Osteoblast (primary cell): Measurements from ENCODE around the gene GH2. TPM values are rescaled to one million over a fixed set of nuclear protein-coding genes. Genes with fewer than 3 reads are reported as not detected.

Source experiments
- DNase-seq: peaks from one replicate; pipeline ENCODE4 v3.0.0; 2011; ENCODE audit warnings: low spot score, mixed read lengths; ENCODE audit not compliant: insufficient read length; ENCODE audit errors: missing footprints
- H2AFZ ChIP-seq: 2 replicates; pipeline ENCODE4 v1.6.0; 2011; ENCODE audit warnings: mild to moderate bottlenecking, low read length
- H3K27ac ChIP-seq: 2 replicates; pipeline ENCODE4 v1.5.1; 2011; ENCODE audit warnings: mild to moderate bottlenecking, low read depth, low read length, moderate library complexity
- H3K27me3 ChIP-seq: 2 replicates; pipeline ENCODE4 v1.6.0; 2012; ENCODE audit warnings: mild to moderate bottlenecking, control low read depth, inconsistent platforms, low read length, moderate library complexity; ENCODE audit not compliant: insufficient read depth
- H3K36me3 ChIP-seq: 2 replicates; pipeline ENCODE4 v1.5.1; 2011; ENCODE audit warnings: mild to moderate bottlenecking, low read length, control low read depth, moderate library complexity; ENCODE audit not compliant: insufficient read depth
- H3K4me1 ChIP-seq: 2 replicates; pipeline ENCODE4 v1.5.1; 2011; ENCODE audit warnings: mild to moderate bottlenecking, low read length, control low read depth, moderate library complexity; ENCODE audit not compliant: insufficient read depth
- H3K4me2 ChIP-seq: 2 replicates; pipeline ENCODE4 v1.6.0; 2011; ENCODE audit warnings: mild to moderate bottlenecking, low read length; ENCODE audit not compliant: insufficient read depth
- H3K4me3 ChIP-seq: fragments of 200-600 bp; sonication (generic); 3 replicates; pipeline ENCODE4 v1.5.1; 2012; ENCODE audit warnings: mild to moderate bottlenecking, low read length, inconsistent platforms; ENCODE audit not compliant: insufficient read depth
- H3K79me2 ChIP-seq: 2 replicates; pipeline ENCODE4 v1.6.0; 2012; ENCODE audit warnings: mild to moderate bottlenecking, low read length, control low read depth, inconsistent platforms; ENCODE audit not compliant: insufficient read depth
- H3K9me3 ChIP-seq: 2 replicates; pipeline ENCODE4 v1.5.1; 2011; ENCODE audit warnings: low read depth, low read length, control low read depth
- H4K20me1 ChIP-seq: 2 replicates; pipeline ENCODE4 v1.6.0; 2012; ENCODE audit warnings: mild to moderate bottlenecking, low read length, control low read depth; ENCODE audit not compliant: insufficient read depth
- small RNA-seq: library from RNA; depleted of rRNA; stranded (forward); fragments of <200 nt; gene quantifications from one replicate; pipeline ENCODE3, GENCODE V24; 2012
- total RNA-seq: library from RNA; depleted of rRNA; stranded (reverse); fragments of >200 nt; gene quantifications from 2 replicates; pipeline ENCODE4 v1.2.3, GENCODE V29; 2012
- TF ChIP-seq, protein P1 (sequence below): IDR thresholded peaks from 2 replicates; pipeline ENCODE4 v1.5.1; 2011; ENCODE audit warnings: mild to moderate bottlenecking, low read depth, low read length, moderate library complexity; ENCODE audit errors: extremely low read depth

Gene GH2
- total RNA-seq, 1 donor, result not detected

DNA sequence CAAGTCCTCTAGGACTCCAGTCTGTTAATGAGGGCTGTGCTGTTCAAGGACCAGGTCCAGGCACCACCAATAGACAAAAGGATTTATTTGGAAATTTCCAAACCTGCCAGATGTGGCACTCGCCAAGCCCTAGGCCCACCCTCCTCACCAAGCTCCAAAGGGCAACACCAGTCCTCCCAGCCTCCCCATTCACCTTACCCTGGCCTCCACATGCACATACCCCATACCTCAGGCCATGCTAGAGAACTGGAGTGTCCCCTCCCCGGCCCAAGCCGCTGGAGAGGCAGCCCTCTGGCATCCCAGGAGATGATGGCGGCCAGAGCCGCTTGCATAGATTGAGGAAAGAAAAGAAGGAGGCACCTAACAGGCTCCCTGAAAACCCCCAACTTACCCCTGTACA is 49.7 kb downstream of the GH2 start:
- Histone ChIP-seq H3K9me3 (no peaks in the 10 kb centered on the region), H2AFZ (no peak overlapping the region), H3K4me1 (peaks cover 14% of the 10 kb centered on the region), H3K4me3 (no peak overlapping the region), H3K27ac (no peak overlapping the region), H4K20me1 (peaks cover 27% of the 10 kb centered on the region), H3K27me3 (no peaks in the 10 kb centered on the region), H3K4me2 (no peak overlapping the region), H3K79me2 (peaks cover 48% of the 10 kb centered on the region), H3K36me3 (peaks cover 72% of the 10 kb centered on the region)
- TF ChIP-seq, protein P1, sequence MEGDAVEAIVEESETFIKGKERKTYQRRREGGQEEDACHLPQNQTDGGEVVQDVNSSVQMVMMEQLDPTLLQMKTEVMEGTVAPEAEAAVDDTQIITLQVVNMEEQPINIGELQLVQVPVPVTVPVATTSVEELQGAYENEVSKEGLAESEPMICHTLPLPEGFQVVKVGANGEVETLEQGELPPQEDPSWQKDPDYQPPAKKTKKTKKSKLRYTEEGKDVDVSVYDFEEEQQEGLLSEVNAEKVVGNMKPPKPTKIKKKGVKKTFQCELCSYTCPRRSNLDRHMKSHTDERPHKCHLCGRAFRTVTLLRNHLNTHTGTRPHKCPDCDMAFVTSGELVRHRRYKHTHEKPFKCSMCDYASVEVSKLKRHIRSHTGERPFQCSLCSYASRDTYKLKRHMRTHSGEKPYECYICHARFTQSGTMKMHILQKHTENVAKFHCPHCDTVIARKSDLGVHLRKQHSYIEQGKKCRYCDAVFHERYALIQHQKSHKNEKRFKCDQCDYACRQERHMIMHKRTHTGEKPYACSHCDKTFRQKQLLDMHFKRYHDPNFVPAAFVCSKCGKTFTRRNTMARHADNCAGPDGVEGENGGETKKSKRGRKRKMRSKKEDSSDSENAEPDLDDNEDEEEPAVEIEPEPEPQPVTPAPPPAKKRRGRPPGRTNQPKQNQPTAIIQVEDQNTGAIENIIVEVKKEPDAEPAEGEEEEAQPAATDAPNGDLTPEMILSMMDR, result no peak
- DNase-seq, result no peak

DNA sequence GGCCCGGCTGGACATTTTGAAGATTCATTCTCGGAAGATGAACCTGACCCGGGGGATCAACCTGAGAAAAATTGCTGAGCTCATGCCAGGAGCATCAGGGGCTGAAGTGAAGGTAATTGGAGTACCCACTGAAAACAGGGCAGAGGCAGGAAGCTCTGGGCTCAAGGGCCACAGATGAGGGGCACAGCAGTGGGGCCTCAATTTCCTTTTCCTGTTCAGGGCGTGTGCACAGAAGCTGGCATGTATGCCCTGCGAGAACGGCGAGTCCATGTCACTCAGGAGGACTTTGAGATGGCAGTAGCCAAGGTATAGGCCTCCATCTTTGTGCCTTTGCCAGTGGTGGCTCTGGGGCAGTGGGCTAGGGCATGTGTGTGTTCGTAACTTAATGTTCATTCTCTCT is 50.2 kb downstream of the GH2 start:
- peaks cover 14% of the 10 kb centered on the region for H3K4me1 ChIP-seq
- peaks cover 45% of the 10 kb centered on the region for H3K79me2 ChIP-seq
- TF ChIP-seq, protein P1, result no peak
- no peak for DNase-seq
- no peak overlapping the region for H3K27ac ChIP-seq
- H3K36me3 ChIP-seq, result peaks cover 67% of the 10 kb centered on the region
- no peaks in the 10 kb centered on the region for H3K27me3 ChIP-seq
- no peak overlapping the region for H2AFZ ChIP-seq
- H3K9me3 ChIP-seq, result no peaks in the 10 kb centered on the region
- H3K4me3 ChIP-seq, result no peak overlapping the region
- peaks cover 27% of the 10 kb centered on the region for H4K20me1 ChIP-seq
- H3K4me2 ChIP-seq, result no peak overlapping the region

DNA sequence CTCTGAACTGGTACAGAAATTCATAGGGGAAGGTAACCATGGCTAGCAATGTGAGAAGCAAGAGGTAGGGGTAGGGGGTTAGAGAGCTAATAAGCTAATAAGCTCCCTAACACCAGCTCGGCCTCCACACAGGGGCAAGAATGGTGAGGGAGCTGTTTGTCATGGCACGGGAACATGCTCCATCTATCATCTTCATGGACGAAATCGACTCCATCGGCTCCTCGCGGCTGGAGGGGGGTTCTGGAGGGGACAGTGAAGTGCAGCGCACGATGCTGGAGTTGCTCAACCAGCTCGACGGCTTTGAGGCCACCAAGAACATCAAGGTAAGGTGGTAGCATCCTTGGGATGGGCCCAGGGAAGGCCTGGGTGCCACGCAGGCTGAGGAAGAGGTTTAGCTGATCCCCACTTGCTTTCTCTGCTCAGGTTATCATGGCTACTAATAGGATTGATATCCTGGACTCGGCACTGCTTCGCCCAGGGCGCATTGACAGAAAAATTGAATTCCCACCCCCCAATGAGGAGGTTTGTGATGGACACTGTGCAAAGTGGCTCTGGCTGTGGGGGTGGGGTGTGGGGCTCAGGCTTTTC is 50.7 kb downstream of the GH2 start:
- TF ChIP-seq, protein P1, result no peak
- DNase-seq, result peak; percentile 71
- peaks cover 46% of the 10 kb centered on the region for H3K79me2 ChIP-seq
- H3K4me1 ChIP-seq, result peaks cover 16% of the 10 kb centered on the region
- H3K4me2 ChIP-seq, result no peak overlapping the region
- H3K4me3 ChIP-seq, result no peak overlapping the region
- H3K9me3 ChIP-seq, result no peaks in the 10 kb centered on the region
- peaks cover 66% of the 10 kb centered on the region for H3K36me3 ChIP-seq
- H2AFZ ChIP-seq, result no peak overlapping the region
- H3K27ac ChIP-seq, result no peak overlapping the region
- H3K27me3 ChIP-seq, result no peaks in the 10 kb centered on the region
- H4K20me1 ChIP-seq, result peaks cover 29% of the 10 kb centered on the region

DNA sequence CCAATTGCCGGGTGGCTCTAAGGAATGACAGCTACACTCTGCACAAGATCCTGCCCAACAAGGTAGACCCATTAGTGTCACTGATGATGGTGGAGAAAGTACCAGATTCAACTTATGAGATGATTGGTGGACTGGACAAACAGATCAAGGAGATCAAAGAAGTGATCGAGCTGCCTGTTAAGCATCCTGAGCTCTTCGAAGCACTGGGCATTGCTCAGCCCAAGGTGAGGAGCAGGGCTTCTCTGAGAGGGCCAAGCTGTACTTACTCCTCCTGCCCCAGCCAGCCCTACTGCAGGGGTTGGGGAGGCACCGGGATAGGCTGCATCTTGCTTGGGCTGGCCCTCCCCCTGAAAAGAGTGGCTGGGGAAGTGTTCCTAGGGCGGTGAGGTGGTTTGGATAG is 51.5 kb downstream of the GH2 start:
- peaks cover 21% of the 10 kb centered on the region for H3K4me1 ChIP-seq
- TF ChIP-seq, protein P1, result no peak
- no peak for DNase-seq
- H3K4me3 ChIP-seq, result no peak overlapping the region
- peaks cover 66% of the 10 kb centered on the region for H3K36me3 ChIP-seq
- H4K20me1 ChIP-seq, result peaks cover 27% of the 10 kb centered on the region
- H3K27me3 ChIP-seq, result no peaks in the 10 kb centered on the region
- H3K9me3 ChIP-seq, result no peaks in the 10 kb centered on the region
- H3K27ac ChIP-seq, result no peak overlapping the region
- no peak overlapping the region for H3K4me2 ChIP-seq
- H3K79me2 ChIP-seq, result peaks cover 47% of the 10 kb centered on the region
- no peak overlapping the region for H2AFZ ChIP-seq

Small RNA genes lying within 50 kb of the gene (small RNA-seq; reads per million reads assigned to genes)
- gene AC040958.1 (not detected), gene AC127029.1 (not detected), gene GH1 (not detected)

Other genes starting within 250 kb of the GH2 start
- 4.3 and 5.9 TPM in 2 replicates for gene LIMD2, start 181.8 kb downstream of the GH2 start, total RNA-seq
- 29.7 and 35.4 TPM in 2 replicates for gene STRADA, start 140.1 kb downstream of the GH2 start, total RNA-seq
- 69.0 and 77.1 TPM in 2 replicates for gene CCDC47, start 108.3 kb downstream of the GH2 start, total RNA-seq
- gene DDX42, start 107.8 kb downstream of the GH2 start, total RNA-seq, result 69.0 and 77.4 TPM in 2 replicates
- gene PSMC5, start 54.5 kb downstream of the GH2 start, total RNA-seq, result 34.0 and 36.5 TPM in 2 replicates
- gene FTSJ3, start 54.3 kb downstream of the GH2 start, total RNA-seq, result 43.0 and 45.2 TPM in 2 replicates
- 53.9 and 54.8 TPM in 2 replicates for gene SMARCD2, start 39.3 kb downstream of the GH2 start, total RNA-seq
- not detected in 2 replicates for gene CSH2, start 8.3 kb downstream of the GH2 start, total RNA-seq
- not detected in 2 replicates for gene CSH1, start 14.6 kb upstream of the GH2 start, total RNA-seq
- gene CSHL1, start 29.3 kb upstream of the GH2 start, total RNA-seq, result not detected in 2 replicates
- not detected in 2 replicates for gene GH1, start 36.9 kb upstream of the GH2 start, total RNA-seq
- 0.36 and 0.59 TPM in 2 replicates for gene CD79B, start 50.4 kb upstream of the GH2 start, total RNA-seq
- under 0.01 TPM in 1 of 2 replicates, not detected in the other for gene SCN4A, start 91.0 kb upstream of the GH2 start, total RNA-seq
- gene PRR29, start 116.4 kb upstream of the GH2 start, total RNA-seq, result 0.36 and 0.88 TPM in 2 replicates
- 6.5 and 8.5 TPM in 2 replicates for gene ICAM2, start 138.7 kb upstream of the GH2 start, total RNA-seq
- 12.1 and 12.7 TPM in 2 replicates for gene ERN1, start 248.2 kb upstream of the GH2 start, total RNA-seq